GM21825 (cell line): Measurements from ENCODE around the gene NHLH1.
A peak's percentile ranks its signal among the peaks of the same experiment; 100 is the strongest.

ENCODE experiments used
- ATAC-seq: cut with Tn5 transposase; IDR thresholded peaks from one replicate; pipeline ENCODE4 v1.9.1; 2021; ENCODE audit warnings: mild to moderate bottlenecking, moderate library complexity; ENCODE audit not compliant: unreplicated experiment

NHLH1 gene

DNA sequence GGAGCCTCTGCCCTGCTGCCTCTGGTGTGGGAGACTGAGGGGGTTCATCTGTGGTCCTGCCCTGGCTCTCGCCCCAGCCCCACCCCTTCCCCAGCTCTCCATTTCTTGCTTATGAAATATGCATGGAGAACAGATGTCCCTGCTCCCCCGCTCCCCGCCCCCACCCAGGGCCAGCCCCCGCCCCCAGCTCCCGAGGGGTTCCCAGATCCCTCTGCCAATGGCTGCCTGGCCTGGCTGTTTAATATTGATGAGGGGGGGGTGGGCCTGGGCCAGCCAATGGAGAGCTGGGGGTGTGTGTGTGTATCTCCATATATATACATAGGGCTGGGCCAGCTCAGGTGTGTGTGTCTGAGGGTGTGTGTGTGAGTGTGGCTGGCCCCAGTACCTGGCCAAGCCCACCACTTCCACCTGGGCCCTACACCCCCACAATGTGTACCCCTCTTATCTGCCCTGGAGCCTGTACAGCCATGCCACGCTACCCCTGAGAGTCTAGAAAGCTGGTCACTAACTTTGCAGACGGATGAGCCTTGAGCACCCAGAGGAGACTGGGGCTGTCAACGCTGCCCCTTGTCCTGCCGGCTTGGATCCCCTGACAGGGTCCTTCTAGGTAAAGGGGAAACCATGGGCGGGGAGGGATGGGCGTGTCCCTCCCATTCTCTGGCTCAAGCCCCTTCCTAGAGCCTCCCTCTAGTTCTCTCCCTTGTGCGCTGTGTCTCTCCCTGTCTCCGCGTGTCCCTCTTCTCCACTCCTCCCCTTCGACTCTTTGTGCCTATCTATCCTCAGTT, at the start of gene NHLH1:
TSS of gene NHLH1 (plus strand) at position 341 of the 785 bp plus-strand sequence. CDS start 3,661 bp downstream, outside the sequence.
- no peak for ATAC-seq

DNA sequence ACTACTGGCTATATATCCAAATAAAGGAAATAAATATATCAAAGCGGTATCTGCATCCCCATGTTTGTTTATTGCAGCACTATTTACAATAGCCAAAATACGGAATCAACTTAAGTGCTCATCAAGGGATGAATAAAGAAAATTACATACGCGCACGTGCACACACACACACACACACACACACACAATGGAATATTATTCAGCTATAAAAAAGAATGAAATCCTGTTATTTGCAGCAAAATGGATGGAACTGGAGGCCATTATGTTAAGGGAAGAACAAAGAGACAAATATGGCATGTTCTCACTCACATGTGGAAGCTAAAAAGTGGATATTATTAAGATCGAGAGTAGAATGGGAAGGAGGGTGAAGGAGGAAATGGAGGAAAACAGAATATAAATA, 44.0 kb upstream of the NHLH1 start:
- ATAC-seq, result no peak

DNA sequence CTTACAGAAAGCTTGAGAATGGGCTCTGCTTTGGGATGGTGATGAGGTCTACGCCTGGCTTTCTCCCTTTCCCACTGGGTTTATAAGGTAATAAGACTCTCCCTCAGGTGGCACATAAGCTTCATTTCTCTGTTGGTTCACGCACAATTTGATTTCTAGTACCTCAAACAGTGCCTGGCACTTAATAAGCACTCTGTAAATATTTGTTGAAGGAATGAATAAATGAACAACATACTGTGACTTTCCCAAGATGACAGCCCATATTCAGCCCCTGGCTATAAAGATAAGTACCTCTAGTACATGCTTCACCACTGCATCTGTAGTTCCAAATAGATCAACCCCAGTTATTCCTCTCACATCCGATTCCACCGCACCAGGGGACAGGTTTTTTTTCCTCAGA, 41.6 kb upstream of the NHLH1 start:
- ATAC-seq, result no peak

DNA sequence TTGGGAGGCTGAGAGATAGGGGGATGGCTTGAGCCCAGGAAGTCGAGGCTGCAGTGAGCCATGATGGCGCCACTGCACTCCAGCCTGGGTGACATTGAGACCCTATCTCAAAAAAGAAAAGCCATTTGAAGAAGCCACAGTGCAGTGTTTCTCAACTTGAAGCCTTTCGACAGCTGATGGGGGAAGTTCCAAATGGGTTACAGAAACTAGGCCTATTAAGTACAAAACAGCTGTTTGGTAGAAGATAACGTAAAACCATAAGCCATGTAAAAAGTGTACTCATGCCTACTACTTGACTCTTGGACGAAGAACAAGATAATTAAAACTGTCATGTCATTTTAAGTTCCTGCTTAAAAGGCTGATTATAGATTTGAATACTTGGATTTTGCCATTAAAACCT, 40.5 kb upstream of the NHLH1 start:
- ATAC-seq, result no peak

DNA sequence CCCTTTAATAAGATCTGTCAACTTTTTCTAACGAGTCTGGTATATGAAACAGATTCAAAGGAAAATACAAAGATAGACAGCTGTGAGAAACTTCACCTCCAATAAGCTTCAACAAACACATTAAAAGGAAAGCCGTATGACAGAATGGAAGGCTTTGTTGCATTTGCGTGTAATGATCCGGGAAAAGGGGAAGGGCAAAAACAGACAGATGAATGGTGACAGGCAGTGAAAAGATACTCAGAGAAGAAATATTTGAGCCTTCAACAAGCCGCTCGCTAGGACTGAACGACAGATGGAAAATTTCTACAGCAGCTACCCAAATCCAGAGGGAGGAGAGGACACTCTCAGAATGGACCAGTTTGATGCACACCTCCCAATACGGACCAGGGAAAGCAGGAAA, 38.7 kb upstream of the NHLH1 start:
- no peak for ATAC-seq

DNA sequence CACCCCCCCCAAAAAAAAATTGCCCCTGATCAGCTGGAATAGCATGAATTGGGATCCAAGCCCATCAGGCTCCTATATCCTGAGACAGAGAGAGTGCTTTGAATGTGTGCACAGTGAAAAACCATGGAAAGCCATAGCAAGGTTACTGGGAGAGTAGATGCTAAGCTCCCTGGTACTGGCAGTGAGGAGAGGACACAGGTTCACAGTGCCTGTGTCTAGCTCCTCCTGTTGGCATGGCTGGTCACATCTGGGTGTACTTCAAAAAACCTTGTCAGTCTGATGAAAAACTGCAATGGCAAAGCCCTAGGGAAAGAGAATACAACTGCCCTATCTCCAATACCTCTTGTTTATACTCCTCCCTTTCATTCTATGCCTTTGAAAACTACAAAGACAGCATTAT, 36.8 kb upstream of the NHLH1 start:
- ATAC-seq, result no peak

DNA sequence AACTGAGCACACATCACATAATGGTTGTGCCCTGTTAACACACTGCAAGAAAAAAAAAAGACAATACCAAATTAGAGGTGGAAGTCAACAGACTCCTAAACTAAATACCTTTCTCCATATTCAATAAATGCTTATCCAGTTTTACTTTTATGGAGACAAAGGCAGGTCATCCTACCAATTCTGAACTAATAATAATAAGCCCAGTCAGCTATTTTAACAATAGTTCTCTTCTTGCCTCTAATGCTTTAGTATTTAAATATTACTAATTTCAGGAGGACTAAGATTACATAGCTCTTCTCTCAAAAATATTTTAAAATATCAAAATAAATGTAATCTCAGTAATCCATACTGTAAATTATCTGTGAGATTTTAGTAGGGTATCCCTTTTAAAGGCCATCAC, 34.4 kb upstream of the NHLH1 start:
- no peak for ATAC-seq

DNA sequence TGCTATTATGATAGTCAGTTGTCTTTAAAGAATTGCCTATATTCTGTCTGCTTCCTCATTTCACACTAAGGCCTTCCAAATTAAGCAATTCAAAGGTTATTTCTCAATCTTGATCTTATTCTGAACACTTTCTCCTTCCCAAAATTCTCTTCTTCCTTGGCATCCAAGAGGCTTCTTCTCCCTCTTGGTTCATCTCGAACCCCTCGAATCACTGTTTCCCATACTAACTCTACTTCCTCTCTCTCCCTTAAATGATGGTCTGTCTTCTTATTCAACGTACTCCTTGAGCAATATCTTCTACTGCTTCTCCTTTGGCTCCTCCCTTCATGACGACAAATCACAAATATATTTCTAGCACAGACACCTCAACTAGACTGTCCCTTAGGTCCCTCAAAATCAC, 28.3 kb upstream of the NHLH1 start:
- ATAC-seq, result no peak

DNA sequence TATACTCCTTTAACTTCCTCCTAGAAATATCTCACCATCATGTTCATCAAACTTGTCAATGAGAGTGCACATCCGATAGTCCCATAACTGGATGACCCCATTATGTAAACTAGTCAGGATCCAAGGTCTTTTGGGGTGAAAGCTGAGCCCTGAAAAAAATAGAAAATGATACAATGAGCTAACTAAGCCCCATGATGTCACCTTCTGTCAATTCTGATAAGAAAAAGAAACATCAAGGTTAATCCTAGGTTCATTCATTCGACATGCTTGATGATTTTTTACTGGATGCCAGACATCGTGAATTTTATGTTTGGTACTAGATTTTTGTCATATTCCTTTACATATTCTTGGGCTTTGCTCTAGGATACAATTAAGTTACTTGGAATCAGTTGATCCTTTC, 26.7 kb upstream of the NHLH1 start:
- ATAC-seq, result no peak

DNA sequence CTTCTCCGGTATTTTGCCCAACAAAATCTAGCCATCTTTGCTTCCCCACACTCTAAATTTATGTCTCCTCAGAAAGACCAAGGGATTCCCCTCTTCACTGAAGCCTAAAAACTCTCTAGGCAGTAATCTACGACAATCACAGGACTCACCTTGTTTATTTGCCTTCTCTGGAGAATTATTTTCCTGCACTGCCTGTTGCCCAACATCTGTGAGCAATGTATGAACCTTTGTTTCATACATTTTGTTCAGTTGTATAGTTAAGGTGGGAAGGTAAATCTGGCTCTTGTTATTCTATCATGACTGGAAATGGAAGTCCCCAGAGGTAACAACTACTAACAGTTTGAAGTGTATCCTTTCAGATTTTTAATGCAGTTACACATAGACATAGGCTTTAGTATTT, 26.0 kb upstream of the NHLH1 start:
- no peak for ATAC-seq

DNA sequence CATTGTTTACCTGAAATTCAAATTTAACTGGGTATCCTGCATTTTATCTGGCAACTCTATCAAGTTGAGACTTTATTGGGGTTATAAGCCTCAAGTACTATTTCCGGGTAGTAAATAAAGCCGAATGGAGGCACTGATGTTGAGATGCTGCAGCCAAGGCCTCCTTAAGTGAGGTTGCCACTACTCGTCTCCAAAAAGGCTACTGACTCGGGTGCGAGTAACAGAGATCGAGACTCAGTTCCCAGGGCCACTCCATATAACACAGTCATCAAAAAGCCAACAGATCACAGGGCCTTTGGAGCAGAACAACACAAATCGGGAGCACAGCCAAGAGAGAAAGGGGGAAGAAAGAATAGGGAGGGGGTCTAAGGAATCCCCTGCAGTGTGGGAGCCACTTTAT, 24.3 kb upstream of the NHLH1 start:
- ATAC-seq, result no peak

DNA sequence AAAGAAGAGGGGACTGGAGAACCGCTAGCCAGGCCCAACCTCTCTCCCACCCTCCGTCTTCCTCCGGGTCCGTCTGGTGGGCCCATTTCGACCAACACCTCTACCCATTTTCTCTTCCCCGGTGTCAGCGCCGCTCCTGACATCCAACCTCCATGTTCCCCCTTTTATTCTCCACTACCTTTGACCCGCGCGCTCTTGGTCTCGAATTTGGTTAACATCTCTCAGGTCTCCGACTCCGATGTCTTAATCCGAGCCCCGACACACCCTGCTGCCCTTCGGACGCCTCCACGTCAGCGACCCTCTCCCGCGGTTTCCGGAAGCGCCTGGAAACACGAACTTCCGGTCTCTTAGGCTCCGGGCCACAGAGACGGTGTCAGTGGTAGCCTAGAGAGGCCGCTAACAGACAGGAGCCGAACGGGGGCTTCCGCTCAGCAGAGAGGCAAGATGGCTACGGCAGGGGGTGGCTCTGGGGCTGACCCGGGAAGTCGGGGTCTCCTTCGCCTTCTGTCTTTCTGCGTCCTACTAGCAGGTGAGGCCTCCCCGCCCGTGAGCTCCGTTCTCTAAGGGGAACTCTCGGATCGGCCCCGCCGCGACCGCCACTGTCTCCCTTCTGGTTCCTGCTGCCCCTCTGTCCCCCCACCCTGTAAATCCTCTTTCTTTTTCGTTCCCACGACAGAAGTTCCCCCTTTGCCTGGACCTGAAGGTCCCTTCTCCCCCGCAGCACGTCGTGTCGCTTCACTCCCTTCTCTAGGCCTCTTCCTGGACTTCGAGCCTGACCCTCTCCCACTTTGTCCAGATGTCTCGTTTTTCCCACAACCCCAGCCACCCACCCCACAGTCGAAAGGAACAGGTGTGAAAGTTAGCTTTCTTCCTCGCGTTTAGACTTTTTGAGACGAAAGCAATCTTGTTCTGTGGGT, 23.7 kb upstream of the NHLH1 start, which contains the start of the genes COPA and NCSTN:
TSS of gene COPA (minus strand) at position 298 of the 917 bp plus-strand sequence. CDS start at position 218, 80 bp downstream.
TSS of gene NCSTN (plus strand) at position 431 of the 917 bp plus-strand sequence. CDS start at position 445, 14 bp downstream.
- peak; percentile 87 for ATAC-seq

DNA sequence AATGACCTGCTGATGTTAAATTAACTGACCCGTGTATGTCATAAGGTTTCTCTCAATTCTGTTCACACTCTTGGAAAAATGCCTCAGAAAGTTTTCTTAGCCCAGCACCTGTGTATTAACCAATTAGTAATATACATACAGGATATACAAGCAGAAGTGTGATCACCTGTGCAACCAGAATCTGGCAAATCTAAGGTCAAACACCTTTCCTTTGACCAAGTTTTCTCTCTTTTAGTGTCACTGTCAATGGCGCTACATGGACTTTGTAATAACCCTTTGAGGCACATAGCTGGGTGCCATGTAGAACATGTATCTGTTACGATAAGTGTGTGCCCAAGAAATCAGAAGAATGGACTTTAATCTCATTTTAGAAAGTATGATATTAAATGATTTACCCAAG, 22.6 kb upstream of the NHLH1 start:
- no peak for ATAC-seq

DNA sequence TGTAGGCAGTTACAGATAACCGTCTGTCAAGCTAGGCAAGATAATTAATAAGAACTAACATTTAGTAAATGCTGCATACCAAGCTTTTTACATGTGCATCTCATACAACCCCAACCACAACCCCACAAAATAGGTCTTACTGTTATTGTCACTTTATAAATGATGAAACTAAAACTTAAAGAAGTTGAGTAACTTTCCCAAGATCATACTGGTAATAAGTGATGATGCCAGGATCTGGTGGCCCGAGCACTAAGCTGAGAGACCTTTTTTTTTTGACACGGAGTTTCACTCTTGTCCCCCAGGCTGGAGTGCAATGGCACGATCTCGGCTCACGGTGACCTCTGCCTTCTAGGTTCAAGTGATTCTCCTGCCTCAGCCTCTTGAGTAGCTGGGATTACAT, 21.9 kb upstream of the NHLH1 start:
- no peak for ATAC-seq

DNA sequence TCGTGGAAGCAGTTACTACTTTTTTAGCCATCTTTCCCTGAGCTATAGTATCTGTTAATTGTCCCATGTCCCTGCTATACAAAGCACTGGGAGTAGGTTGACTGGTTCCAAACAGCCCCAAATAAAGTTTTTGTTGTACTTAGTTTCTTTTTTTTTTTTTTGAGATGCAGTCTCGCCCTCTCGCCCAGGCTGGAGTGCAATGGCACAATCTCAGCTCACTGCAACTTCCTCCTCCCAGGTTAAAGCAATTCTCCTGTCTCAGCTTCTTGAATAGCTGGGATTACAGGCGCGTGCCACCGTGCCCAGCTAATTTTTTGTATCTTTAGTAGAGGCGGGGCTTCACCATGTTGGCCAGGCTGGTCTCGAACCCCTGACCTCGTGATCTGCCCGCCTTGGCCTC, 20.4 kb upstream of the NHLH1 start:
- ATAC-seq, result no peak

DNA sequence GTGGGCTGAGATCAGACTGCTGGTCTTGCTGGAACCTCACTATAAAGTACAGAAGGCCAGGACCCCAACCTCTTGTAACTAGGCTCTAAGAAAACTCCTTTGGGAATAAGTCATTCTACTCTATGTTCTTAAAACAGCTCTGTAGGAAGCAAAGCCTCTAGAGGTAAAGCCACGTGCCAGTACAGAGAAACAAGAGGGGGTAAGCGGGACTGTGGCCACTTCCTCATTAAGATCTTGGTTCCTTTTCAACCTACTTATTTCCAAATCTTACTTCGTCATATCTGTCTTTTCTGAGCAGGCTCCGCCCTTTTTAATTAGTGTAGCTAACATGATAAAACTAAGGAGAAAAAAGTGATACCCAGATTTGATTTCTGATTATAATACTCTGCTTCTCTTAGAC, 19.9 kb upstream of the NHLH1 start:
- ATAC-seq, result no peak

DNA sequence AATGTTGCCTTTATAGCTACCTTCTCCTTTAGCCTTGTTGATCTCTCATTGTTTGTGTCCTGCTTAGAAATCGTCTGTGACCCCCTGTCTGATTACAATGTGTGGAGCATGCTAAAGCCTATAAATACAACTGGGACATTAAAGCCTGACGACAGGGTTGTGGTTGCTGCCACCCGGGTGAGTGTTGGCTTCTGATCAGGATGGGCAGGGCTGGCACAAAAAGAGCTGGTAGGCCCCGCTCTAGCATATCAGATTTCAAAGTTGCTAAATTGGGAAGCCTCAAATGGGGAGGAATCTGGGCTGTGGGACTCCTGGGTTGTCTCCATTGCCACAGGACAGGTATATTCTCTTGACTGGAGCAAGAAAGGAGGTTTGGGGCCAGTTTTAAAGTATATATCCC, 15.2 kb upstream of the NHLH1 start:
- ATAC-seq, result no peak

DNA sequence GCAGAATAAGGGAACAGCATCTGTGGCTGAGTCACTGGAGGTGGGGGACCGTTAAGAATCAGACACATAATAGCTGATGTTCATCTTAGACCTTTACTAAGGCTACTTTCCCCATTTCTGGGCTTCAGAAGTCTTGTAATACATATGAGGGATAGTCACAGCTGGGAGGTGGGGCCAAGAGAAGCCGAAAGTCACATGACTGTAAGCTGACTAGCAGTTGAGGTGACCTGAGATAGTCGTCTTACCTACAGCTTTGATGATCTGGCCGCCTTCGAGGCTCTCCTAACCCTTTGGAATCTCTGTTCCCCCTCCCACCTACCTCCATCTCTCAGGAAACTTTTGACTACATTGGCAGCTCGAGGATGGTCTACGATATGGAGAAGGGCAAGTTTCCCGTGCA, 14.3 kb upstream of the NHLH1 start:
- ATAC-seq, result no peak

DNA sequence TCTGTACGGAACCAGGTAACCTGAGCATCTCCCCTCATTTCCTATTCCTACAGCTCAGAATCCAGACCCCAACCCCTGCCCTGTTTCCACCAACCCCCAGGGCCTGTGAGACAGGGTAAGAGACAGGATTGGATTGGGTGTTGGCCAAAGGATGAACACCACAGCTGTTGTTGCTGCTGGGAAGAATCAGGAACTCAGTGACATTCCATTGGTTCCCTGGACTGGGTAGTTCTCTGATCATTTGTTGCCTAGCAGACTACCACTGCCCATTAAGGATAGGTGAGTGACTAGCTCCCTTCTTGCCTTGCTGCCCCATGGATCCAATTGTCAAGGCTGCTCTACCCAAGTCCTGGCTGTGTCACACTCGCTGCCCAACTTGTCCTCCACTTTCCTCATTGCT, 13.6 kb upstream of the NHLH1 start:
- ATAC-seq, result no peak

DNA sequence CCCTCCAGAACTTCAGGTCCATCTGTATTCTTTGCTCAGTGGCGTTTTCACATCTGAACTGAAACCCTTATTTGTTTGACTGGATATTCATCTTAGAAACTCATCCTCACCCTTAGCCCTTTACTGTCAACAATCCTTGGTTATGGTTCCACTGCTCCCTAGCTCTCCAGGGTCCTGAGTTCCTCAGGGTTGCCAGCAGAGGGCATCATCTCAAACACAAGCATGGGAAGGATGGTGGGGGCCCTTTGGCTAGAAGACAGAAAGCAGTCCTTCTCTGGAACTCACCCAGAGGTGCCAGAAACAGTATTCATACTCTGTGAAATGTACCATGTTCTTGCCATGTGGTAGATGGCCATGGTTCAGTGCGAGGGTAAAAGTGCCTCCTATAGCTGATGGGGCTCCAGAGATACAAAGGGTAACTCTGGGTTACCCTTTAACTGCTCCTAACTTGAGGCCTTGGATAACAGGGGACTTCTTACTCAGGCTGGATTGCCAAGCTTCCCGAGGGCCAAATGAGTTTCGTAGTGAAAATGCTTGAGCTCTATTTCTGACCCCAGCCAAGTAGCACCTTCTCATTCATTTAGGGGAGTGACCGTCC, 12.4 kb upstream of the NHLH1 start:
- ATAC-seq, result no peak

DNA sequence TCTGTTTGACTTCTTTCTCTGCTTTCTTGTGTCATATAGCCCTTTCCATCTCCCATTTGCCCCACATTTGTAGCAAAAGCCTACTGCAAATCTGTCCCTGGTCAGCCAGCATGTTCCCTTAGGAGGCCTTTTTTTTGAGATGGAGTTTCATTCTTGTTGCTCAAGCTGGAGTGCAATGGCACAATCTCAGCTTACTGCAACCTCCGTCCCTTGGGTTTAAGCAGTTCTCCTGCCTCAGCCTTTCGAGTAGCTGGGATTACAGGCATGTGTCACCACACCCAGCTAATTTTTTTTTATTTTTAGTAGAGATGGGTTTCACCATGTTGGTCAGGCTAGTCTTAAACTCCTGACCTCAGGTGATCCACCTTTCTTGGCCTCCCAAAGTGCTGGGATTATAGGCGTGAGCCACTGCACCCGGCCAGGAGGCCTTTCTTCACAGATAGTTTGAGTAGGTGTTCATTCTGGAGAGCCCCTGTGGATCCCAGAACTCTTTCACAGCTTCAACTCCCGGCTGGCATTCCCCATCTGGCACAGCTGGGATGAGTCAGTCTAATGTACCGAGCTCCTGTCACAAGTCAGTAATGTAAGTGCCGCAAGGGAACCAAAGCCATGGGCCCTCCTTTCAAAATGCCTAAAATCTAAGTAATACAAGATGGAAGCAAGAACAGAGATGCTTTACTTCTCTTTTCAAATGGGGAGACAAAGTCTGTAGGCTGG, 9.4 kb upstream of the NHLH1 start:
- ATAC-seq, result no peak
